ENCODE results near the gene KCNK15. TPM values are rescaled to one million over a fixed set of nuclear protein-coding genes. Genes with fewer than 3 reads are reported as not detected.

Gene KCNK15
- total RNA-seq, 4 donors from 2014 or later: 0.57 to 1.9 (median 1.4) TPM

- TF ChIP-seq, protein P1, sequence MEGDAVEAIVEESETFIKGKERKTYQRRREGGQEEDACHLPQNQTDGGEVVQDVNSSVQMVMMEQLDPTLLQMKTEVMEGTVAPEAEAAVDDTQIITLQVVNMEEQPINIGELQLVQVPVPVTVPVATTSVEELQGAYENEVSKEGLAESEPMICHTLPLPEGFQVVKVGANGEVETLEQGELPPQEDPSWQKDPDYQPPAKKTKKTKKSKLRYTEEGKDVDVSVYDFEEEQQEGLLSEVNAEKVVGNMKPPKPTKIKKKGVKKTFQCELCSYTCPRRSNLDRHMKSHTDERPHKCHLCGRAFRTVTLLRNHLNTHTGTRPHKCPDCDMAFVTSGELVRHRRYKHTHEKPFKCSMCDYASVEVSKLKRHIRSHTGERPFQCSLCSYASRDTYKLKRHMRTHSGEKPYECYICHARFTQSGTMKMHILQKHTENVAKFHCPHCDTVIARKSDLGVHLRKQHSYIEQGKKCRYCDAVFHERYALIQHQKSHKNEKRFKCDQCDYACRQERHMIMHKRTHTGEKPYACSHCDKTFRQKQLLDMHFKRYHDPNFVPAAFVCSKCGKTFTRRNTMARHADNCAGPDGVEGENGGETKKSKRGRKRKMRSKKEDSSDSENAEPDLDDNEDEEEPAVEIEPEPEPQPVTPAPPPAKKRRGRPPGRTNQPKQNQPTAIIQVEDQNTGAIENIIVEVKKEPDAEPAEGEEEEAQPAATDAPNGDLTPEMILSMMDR (IDR thresholded peaks at IDR 0.05): no peak
- TF ChIP-seq EP300 (IDR thresholded peaks at IDR 0.05) (no peak), POLR2AphosphoS5 (IDR thresholded peaks at IDR 0.05) (no peak), POLR2A (IDR thresholded peaks at IDR 0.05) (no peak)
- Histone ChIP-seq H3K36me3 (no peaks in the 10 kb centered on the region), H3K27ac (no peak overlapping the region), H3K4me3 (no peak overlapping the region), H3K9me3 (no peaks in the 10 kb centered on the region), H3K27me3 (no peaks in the 10 kb centered on the region), H3K4me1 (peaks cover 15% of the 10 kb centered on the region)
- 72% methylated on average over 2 of the region's 2 CpGs for WGBS
- no peak for DNase-seq (ENCODE audit: low spot score in 2 of 2)
Measured at GRCh38 chr20:44730441-44730840, 15.2 kb upstream of the KCNK15 start.

GRCh38 chr20:44731657-44732056, 14.0 kb upstream of the KCNK15 start:
- H3K9me3 ChIP-seq: no peaks in the 10 kb centered on the region
- no peak overlapping the region for H3K27ac ChIP-seq
- no peak overlapping the region for H3K4me3 ChIP-seq
- no peaks in the 10 kb centered on the region for H3K27me3 ChIP-seq
- peaks cover 15% of the 10 kb centered on the region for H3K4me1 ChIP-seq
- no peak for DNase-seq (ENCODE audit: low spot score in 2 of 2)
- H3K36me3 ChIP-seq: no peaks in the 10 kb centered on the region
- TF ChIP-seq POLR2AphosphoS5 (IDR thresholded peaks at IDR 0.05): no peak
- TF ChIP-seq POLR2A (IDR thresholded peaks at IDR 0.05): no peak
- TF ChIP-seq, protein P1 (IDR thresholded peaks at IDR 0.05): no peak
- TF ChIP-seq EP300 (IDR thresholded peaks at IDR 0.05): no peak
- WGBS: 61% methylated on average over 7 of the region's 8 CpGs

GRCh38 chr20:44732327-44732726, 13.3 kb upstream of the KCNK15 start:
- no peaks in the 10 kb centered on the region for H3K9me3 ChIP-seq
- no peaks in the 10 kb centered on the region for H3K36me3 ChIP-seq
- H3K27ac ChIP-seq: no peak overlapping the region
- TF ChIP-seq, protein P1 (IDR thresholded peaks at IDR 0.05): no peak
- TF ChIP-seq POLR2AphosphoS5 (IDR thresholded peaks at IDR 0.05) (no peak), EP300 (IDR thresholded peaks at IDR 0.05) (no peak), POLR2A (IDR thresholded peaks at IDR 0.05) (no peak)
- no peak for DNase-seq (ENCODE audit: low spot score in 2 of 2)
- no peak overlapping the region for H3K4me3 ChIP-seq
- H3K4me1 ChIP-seq: peaks cover 15% of the 10 kb centered on the region
- H3K27me3 ChIP-seq: no peaks in the 10 kb centered on the region
- WGBS: 74% methylated on average over 6 of the region's 6 CpGs

DNA sequence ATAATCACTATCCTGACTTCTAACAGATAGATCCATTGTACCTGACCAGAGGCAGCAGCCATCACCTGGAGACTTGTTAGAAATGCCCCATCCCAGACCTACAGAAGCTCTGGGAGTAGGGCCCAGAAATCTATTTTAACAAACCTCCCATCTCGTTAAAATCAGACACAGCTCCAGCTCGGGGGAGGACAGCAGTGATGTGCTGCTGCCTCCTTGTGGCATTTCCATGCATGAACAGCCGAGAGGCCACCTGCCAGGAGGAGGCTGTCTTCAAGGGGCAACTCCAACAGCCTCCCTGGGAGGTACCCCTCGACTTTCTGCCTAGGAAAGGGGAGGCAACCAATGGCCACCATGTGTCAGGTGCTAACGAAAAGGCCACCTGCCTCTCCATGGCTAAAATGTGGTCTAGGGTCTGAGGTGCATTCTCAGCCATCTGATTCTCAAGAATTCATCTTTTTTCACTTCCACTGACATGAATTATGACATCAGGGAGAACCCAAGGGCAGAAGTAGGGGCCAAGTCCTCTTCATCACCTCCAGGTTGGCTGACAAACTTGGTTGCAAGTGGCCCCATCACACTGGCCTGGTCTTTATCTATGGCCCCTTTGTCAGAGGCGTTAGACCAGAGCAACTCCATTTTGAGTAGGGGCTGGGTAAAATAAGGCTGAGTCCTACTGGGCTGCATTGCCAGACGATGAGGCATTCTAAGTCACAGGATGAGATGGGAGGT, 12.2 kb upstream of the KCNK15 start:
- peaks cover 14% of the 10 kb centered on the region for H3K4me1 ChIP-seq
- 33% methylated on average over 5 of the region's 7 CpGs for WGBS
- H3K36me3 ChIP-seq: no peaks in the 10 kb centered on the region
- no peak overlapping the region for H3K27ac ChIP-seq
- no peaks in the 10 kb centered on the region for H3K9me3 ChIP-seq
- no peaks in the 10 kb centered on the region for H3K27me3 ChIP-seq
- peak in 1 of 2 donors; percentile 82 for DNase-seq (ENCODE audit: low spot score in 2 of 2)
- no peak overlapping the region for H3K4me3 ChIP-seq
- TF ChIP-seq EP300 (IDR thresholded peaks at IDR 0.05) (no peak), POLR2A (IDR thresholded peaks at IDR 0.05) (no peak), POLR2AphosphoS5 (IDR thresholded peaks at IDR 0.05) (no peak)
- TF ChIP-seq, protein P1 (IDR thresholded peaks at IDR 0.05): peak; percentile 88 to 92

GRCh38 chr20:44734938-44735337, 10.7 kb upstream of the KCNK15 start:
- H3K9me3 ChIP-seq: no peaks in the 10 kb centered on the region
- no peaks in the 10 kb centered on the region for H3K27me3 ChIP-seq
- peaks cover 4% of the 10 kb centered on the region for H3K4me1 ChIP-seq
- TF ChIP-seq, protein P1 (IDR thresholded peaks at IDR 0.05): no peak
- TF ChIP-seq POLR2A (IDR thresholded peaks at IDR 0.05) (no peak), POLR2AphosphoS5 (IDR thresholded peaks at IDR 0.05) (no peak), EP300 (IDR thresholded peaks at IDR 0.05) (no peak)
- WGBS: 48% methylated on average over 3 of the region's 3 CpGs
- no peak overlapping the region for H3K4me3 ChIP-seq
- H3K27ac ChIP-seq: no peak overlapping the region
- H3K36me3 ChIP-seq: no peaks in the 10 kb centered on the region
- no peak for DNase-seq (ENCODE audit: low spot score in 2 of 2)
